ENCODE data around the gene CDC37. TPM values are rescaled to one million over a fixed set of nuclear protein-coding genes. Genes with fewer than 3 reads are reported as not detected.

The CDC37 gene
- total RNA-seq, 2 experiments from 2014 or later, result 269 to 332 TPM

DNA sequence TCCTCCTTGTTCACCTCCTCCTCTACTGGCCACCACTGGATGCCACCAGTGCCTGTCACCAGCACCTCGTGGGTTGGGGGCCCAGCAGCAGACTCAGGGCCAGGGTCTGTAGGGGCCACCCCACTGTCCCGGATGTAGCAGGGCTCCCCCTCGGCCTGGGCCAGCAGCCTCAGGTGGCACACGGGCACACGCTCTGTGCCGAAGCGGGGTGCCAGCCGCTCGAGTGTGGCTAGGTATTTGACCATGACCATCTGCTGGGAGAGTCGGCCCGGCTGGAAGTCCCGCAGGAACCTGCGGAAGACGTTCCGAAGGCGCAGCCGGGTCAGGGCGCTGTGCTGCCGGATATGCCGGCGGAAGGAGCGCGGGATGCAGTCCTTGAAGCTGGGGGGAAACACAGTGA lies 37.8 kb downstream of the CDC37 start:
- H3K4me3 ChIP-seq (ENCODE audit: low read depth, low read length, poor library complexity, severe bottlenecking), result no peak overlapping the region
- TF ChIP-seq EZH2phosphoT487 (IDR thresholded peaks at IDR 0.05; ENCODE audit: borderline replicate concordance, low read depth, low read length) (no peak), CTCF (conservative IDR thresholded peaks at IDR 0.05; ENCODE audit: low read length) (no peak)
- H3K4me2 ChIP-seq (ENCODE audit: low read length), result no peak overlapping the region
- CTCF ChIA-PET (ENCODE audit: unreplicated experiment), result interaction anchor here (0.7 kb wide), 1 partner anchor 261 kb away, joined by 3 read pairs; no protein-coding TSS in a partner anchor
- no peak for DNase-seq (ENCODE audit: low spot score)
- H3K9me2 ChIP-seq (ENCODE audit: insufficient read depth, low read length), result no peaks in the 10 kb centered on the region
- H2AFZ ChIP-seq (ENCODE audit: low read length), result no peak overlapping the region
- POLR2A ChIA-PET, result no interaction called here
- intact Hi-C loops (cut with micrococcal nuclease; ENCODE audit: unreplicated experiment), result no loop called here
- no peaks in the 10 kb centered on the region for H3K9me3 ChIP-seq (ENCODE audit: low read length)
- no peaks in the 10 kb centered on the region for H4K20me1 ChIP-seq (ENCODE audit: insufficient read depth, low read length)
- no peaks in the 10 kb centered on the region for H3K79me2 ChIP-seq (ENCODE audit: insufficient read depth, low read depth, low read length)
- no peaks in the 10 kb centered on the region for H3K4me1 ChIP-seq (ENCODE audit: insufficient read depth, low read length, poor library complexity, severe bottlenecking)
- no peak overlapping the region for H3K27ac ChIP-seq (ENCODE audit: low read depth, low read length, poor library complexity, severe bottlenecking)
- H3K36me3 ChIP-seq (ENCODE audit: insufficient read depth, low read length), result peaks cover 94% of the 10 kb centered on the region
- BruUV-seq (replicated peaks), result no TSS peak

DNA sequence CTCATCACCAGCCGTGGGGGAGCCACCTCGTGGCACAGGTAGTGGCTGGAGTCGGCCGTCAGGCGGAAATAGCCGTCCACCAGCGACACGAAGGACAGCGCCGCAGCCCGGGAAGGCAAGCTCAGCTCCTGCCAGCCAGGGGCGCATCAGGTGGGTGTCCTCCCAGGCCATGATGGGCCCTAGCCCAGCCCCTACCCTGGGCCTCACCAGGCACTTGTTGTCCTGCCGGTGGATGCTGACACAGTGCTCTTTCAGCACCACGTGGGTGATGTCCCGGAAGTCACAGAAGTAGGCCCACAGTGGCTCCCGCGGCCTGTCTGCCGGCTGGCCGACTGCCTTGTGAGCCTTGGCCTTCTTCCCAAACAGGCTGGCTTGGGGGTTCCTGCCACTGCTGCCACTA lies 38.7 kb downstream of the CDC37 start:
- Histone ChIP-seq H3K4me3 (ENCODE audit: low read depth, low read length, poor library complexity, severe bottlenecking) (no peak overlapping the region), H3K79me2 (ENCODE audit: insufficient read depth, low read depth, low read length) (no peaks in the 10 kb centered on the region), H2AFZ (ENCODE audit: low read length) (no peak overlapping the region), H4K20me1 (ENCODE audit: insufficient read depth, low read length) (no peaks in the 10 kb centered on the region), H3K36me3 (ENCODE audit: insufficient read depth, low read length) (peaks cover 88% of the 10 kb centered on the region), H3K4me2 (ENCODE audit: low read length) (no peak overlapping the region), H3K4me1 (ENCODE audit: insufficient read depth, low read length, poor library complexity, severe bottlenecking) (no peaks in the 10 kb centered on the region), H3K9me2 (ENCODE audit: insufficient read depth, low read length) (no peaks in the 10 kb centered on the region), H3K9me3 (ENCODE audit: low read length) (no peaks in the 10 kb centered on the region), H3K27ac (ENCODE audit: low read depth, low read length, poor library complexity, severe bottlenecking) (no peak overlapping the region)
- no peak for DNase-seq (ENCODE audit: low spot score)
- ChIA-PET POLR2A (no interaction called here), CTCF (ENCODE audit: unreplicated experiment) (no interaction called here)
- no TSS peak for BruUV-seq (replicated peaks)
- intact Hi-C loops (cut with micrococcal nuclease; ENCODE audit: unreplicated experiment), result no loop called here
- TF ChIP-seq CTCF (conservative IDR thresholded peaks at IDR 0.05; ENCODE audit: low read length), result no peak
- no peak for TF ChIP-seq EZH2phosphoT487 (IDR thresholded peaks at IDR 0.05; ENCODE audit: borderline replicate concordance, low read depth, low read length)

- H3K79me2 ChIP-seq (ENCODE audit: insufficient read depth, low read depth, low read length), result no peaks in the 10 kb centered on the region
- TF ChIP-seq CTCF (conservative IDR thresholded peaks at IDR 0.05; ENCODE audit: low read length), result no peak
- no peak for TF ChIP-seq EZH2phosphoT487 (IDR thresholded peaks at IDR 0.05; ENCODE audit: borderline replicate concordance, low read depth, low read length)
- CTCF ChIA-PET (ENCODE audit: unreplicated experiment), result no interaction called here
- no peak overlapping the region for H2AFZ ChIP-seq (ENCODE audit: low read length)
- no peaks in the 10 kb centered on the region for H4K20me1 ChIP-seq (ENCODE audit: insufficient read depth, low read length)
- intact Hi-C loops (cut with micrococcal nuclease; ENCODE audit: unreplicated experiment), result no loop called here
- H3K4me2 ChIP-seq (ENCODE audit: low read length), result no peak overlapping the region
- no peak overlapping the region for H3K27ac ChIP-seq (ENCODE audit: low read depth, low read length, poor library complexity, severe bottlenecking)
- H3K4me1 ChIP-seq (ENCODE audit: insufficient read depth, low read length, poor library complexity, severe bottlenecking), result no peaks in the 10 kb centered on the region
- no peak for DNase-seq (ENCODE audit: low spot score)
- H3K4me3 ChIP-seq (ENCODE audit: low read depth, low read length, poor library complexity, severe bottlenecking), result no peak overlapping the region
- BruUV-seq (replicated peaks), result no TSS peak
- peaks cover 86% of the 10 kb centered on the region for H3K36me3 ChIP-seq (ENCODE audit: insufficient read depth, low read length)
- H3K9me2 ChIP-seq (ENCODE audit: insufficient read depth, low read length), result no peaks in the 10 kb centered on the region
- H3K9me3 ChIP-seq (ENCODE audit: low read length), result no peaks in the 10 kb centered on the region
- POLR2A ChIA-PET, result no interaction called here
These were observed 39.5 kb downstream of the CDC37 start for GRCh38 chr19:10363789-10364281.
